ENCODE results near the gene PILRB.
"Not testable (repeated sequence)": the region's sequence is repeated elsewhere in the genome, so short reads cannot be mapped to it uniquely, and the experiment has no call there.

DNA sequence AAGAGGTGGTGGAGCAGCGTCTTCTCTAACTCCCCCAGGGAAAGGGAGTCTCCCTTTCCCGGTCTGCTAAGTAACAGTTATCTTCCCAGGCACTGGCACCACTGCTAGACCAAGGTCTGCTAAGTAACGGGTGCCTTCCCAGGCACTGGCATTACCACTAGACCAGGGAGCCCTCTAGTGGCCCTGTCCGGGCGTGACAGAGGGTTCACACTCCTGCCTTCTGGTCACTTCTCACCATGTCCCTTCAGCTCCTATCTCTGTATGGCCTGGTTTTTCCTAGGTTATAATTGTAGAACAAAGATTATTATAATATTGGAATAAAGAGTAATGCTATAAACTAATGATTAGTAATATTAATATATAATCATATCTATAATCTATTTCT is 12.6 kb upstream of the PILRB start:
- TF ChIP-seq POLR2A (IDR thresholded peaks at IDR 0.05; ENCODE audit: low read length); GATA1 (IDR thresholded peaks at IDR 0.05; ENCODE audit: low read depth, low read length): not testable (repeated sequence)

All from erythroblast (primary cell).